Peyer's patch (tissue), 4 donors: ENCODE measurements around the gene CFAP54. TPM values are rescaled to one million over a fixed set of nuclear protein-coding genes. Genes with fewer than 3 reads are reported as not detected.

ENCODE experiments used
- DNase-seq, 3 donors: peaks; one replicate each; pipeline ENCODE4 v3.0.0-alpha.2; 2017 to 2019
- H3K27ac ChIP-seq, 4 donors: fragments of 200-600 bp; sonication (generic); one replicate each; pipeline ENCODE4 v1.5.1; 2016 to 2019
- H3K27me3 ChIP-seq, 2 donors: fragments of 200-600 bp; sonication (generic); one replicate each; pipeline ENCODE4 v1.5.1; 2019
- H3K36me3 ChIP-seq, 3 donors: fragments of 200-600 bp; sonication (generic); one replicate each; pipeline ENCODE4 v1.5.1; 2016 to 2019
- H3K4me1 ChIP-seq, 4 donors: fragments of 200-600 bp; sonication (generic); one replicate each; pipeline ENCODE4 v1.5.1; 2016 to 2019
- H3K4me3 ChIP-seq, 4 donors: fragments of 200-600 bp; sonication (generic); 1 replicate in 3 of 4; 2 replicates in 1 of 4; pipeline ENCODE4 v1.5.1; 2016 to 2019; ENCODE audit warnings: mild to moderate bottlenecking in 1 of 4
- H3K9me3 ChIP-seq, 4 donors: fragments of 200-600 bp; sonication (generic); one replicate each; pipeline ENCODE4 v1.5.1; 2016 to 2019; ENCODE audit warnings: mild to moderate bottlenecking in 1 of 4
- CTCF ChIP-seq, 6 experiments: fragments of 450-650 bp in 4 of 6; fragments of 200-600 bp in 2 of 6; sonication (generic) in 1 of 6; IDR thresholded peaks; one replicate each; pipeline ENCODE4 v1.5.1; 2017 to 2019; ENCODE audit warnings: antibody characterized with exemption in 6 of 6, mild to moderate bottlenecking in 3 of 6, moderate library complexity in 1 of 6
- POLR2A ChIP-seq, 2 donors: fragments of 450-650 bp; IDR thresholded peaks; one replicate each; pipeline ENCODE4 v1.5.1; 2017; ENCODE audit warnings: antibody characterized with exemption in 2 of 2, mild to moderate bottlenecking in 2 of 2, moderate library complexity in 2 of 2
- total RNA-seq, 4 donors: library from RNA; depleted of rRNA; stranded (reverse); fragments of >200 nt; gene quantifications; one replicate each; pipeline ENCODE4 v1.1.0, GENCODE V29; 2016

Gene CFAP54
- total RNA-seq, 4 donors from 2014 or later: 0.80 to 2.7 (median 0.83) TPM; not detected in 1

DNA sequence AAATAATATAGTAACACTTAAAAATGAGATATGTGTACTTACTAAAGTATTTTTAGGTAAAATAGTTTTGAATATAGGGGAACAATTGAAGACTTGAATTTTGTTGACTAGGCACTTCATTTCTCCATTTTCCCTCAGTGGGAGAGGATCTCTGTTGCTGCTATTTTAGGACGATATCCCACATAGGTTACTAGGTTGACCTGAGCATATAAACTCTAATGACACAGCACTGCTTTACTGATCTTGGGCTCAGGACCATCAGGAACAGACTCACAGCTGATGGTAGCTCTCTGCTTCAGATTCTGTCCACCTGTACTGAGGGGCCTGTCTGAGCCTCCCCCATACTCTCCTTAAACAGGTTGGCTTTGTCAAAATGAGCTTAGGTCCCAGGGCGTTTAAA, 423.6 kb downstream of the CFAP54 start:
- no peaks in the 10 kb centered on the region for H3K36me3 ChIP-seq
- no peaks in the 10 kb centered on the region for H3K27me3 ChIP-seq
- no peak for DNase-seq
- H3K4me3 ChIP-seq: no peak overlapping the region
- TF ChIP-seq CTCF (IDR thresholded peaks at IDR 0.05) (no peak), POLR2A (IDR thresholded peaks at IDR 0.05) (no peak)
- H3K9me3 ChIP-seq: no peaks in the 10 kb centered on the region
- H3K4me1 ChIP-seq: peaks cover 0 to 9% (median 0%) of the 10 kb centered on the region in 4 donors
- H3K27ac ChIP-seq: no peak overlapping the region

- Histone ChIP-seq H3K4me1 (no peaks in the 10 kb centered on the region), H3K36me3 (peaks cover 0 to 6% (median 0%) of the 10 kb centered on the region in 3 donors), H3K9me3 (no peaks in the 10 kb centered on the region), H3K4me3 (no peak overlapping the region), H3K27ac (no peak overlapping the region), H3K27me3 (no peaks in the 10 kb centered on the region)
- TF ChIP-seq POLR2A (IDR thresholded peaks at IDR 0.05) (no peak), CTCF (IDR thresholded peaks at IDR 0.05) (no peak)
- DNase-seq: no peak
Observed at GRCh38 chr12:96919510-96920210, 430.3 kb downstream of the CFAP54 start.

Other genes with a start within 250 kb of the CFAP54 start
- 100 to 1,000 TPM in 1 of 4 donors, 10 to 100 TPM in 3; 41.2 to 126 (median 45.7) TPM for gene CDK17, start 89.1 kb upstream of the CFAP54 start, total RNA-seq